HG03460 (cell line): Measurements from ENCODE around the gene ARHGEF2.

Experiments used
- ATAC-seq: cut with Tn5 transposase; IDR thresholded peaks from one replicate; pipeline ENCODE4 v1.9.1; 2021; ENCODE audit not compliant: unreplicated experiment

ARHGEF2 gene

DNA sequence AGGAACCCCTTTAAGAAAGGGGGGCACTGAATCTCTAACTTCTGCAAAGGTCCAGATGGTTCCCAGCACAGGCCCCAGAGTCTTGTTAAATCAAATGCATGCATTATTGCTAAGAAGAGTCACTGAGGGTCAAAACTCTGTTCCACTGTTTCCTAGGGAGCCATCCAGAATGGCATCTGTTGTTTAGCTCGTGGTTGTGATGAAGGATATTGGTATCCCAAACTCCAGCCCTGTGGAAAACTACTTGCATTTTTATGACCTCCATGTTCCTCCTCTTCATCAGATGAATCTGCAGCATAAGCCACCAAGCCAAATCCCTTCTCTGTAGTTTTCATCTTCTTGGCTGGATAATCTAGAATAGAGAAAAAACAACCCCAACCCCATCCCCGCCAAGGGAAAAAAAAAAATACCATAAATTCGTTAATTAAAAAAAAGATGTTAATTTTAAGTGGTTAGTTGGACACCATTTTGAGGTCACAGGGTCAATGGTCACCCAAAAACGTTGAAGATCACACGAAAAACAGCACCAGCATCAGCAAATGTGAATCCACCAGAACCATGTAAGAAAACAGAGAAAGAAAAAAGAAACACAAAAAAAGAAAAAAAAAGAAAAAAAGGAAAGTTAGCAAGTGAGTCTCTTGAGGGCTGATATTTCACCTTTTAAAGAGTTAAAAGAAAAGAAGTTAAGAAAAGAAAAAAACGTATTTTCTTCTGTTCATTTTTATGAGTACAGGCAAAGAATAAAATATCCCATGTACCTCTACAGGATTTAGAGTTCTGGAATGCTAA lies 64.2 kb downstream of the ARHGEF2 start:
- no peak for ATAC-seq

DNA sequence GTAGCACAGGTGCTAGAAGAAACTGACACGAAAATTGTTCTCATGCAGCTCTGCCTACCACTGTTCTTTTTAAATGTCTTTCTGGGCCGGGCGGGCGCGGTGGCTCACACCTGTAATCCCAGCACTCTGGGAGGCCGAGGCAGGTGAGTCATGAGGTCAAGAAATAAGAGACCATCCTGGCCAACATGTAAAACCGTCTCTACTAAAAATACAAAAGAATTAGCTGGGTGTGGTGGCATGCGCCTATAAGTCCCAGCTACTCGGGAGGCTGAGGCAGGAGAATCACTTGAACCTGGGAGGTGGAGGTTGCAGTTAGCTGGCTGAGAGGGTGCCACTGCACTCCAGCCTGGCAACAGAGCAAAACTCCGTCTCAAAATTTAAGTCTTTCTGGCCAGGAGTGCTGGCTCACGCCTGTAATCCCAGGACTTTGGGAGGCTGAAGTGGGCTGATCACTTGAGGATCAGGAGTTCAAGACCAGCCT lies 66.3 kb downstream of the ARHGEF2 start:
- ATAC-seq, result no peak

DNA sequence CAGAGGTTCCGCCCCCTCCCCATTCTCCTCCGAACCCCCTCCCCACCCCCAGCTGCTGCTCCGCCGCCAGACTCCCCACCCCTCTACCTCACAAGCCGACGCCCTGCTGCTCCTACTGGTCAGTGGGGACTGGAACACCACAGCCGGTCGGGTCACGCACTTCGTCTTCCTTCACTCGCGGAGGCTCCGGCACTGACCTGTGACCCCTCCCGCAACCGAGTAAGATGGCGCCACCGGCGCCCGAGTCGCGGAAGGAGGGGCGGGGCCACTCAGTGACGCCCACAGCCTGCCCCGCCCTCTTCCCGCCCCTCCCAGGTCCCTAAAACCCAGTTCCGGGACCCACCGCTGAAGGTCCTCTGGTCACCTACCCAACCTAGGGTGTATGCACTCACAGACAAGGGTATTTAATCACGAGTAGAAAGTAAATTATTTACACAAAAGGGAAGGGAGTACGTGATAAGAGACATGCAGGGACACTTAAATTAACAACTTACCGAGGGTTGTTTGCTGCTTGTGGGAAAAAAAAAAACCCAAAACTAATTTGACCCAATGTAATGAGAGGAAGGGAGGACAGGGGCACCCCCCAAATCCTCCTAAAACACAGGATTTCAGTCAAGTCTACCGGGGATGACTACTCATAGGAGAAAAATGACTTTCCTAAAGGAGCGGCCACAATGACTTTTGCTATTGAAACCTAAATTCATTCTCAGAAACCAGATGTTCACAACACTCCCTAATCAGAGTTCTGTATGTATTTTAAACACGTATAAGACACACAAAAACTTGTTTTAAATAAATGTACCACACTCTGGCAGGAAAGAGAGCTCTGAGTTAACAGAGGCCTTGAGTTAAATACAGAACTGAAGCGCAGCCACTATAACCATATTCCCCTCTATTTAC lies 66.9 kb downstream of the ARHGEF2 start, which contains the start of gene RIT1:
Gene RIT1 (minus strand): TSS at position 194 of the 900 bp plus-strand sequence. CDS start 588 bp downstream, outside the sequence.
- peak; percentile 84 for ATAC-seq

DNA sequence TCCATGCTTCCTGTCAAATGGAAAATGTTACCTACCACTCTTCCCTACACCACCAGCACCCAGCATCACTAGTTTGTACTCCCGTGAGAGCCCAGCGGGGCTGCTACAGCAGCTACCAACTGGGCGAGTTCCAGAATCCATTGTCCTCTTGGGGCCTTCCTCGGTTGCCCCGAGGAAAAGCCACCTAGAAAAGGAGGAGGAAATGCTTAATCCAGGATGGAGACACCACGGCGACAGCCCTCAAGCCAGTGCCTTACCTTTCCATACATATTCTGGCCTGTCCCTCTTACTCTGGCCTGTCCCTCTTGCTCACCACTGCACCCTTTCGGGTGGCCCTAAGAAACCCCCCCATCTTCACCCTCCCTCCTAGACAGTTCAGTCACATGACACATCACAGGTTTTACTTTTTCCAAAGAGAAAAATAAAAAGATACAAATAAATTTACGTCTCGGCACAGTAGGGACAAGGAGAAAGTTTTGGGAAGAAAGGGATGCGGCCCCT lies 67.7 kb downstream of the ARHGEF2 start:
- peak; percentile 17 for ATAC-seq

DNA sequence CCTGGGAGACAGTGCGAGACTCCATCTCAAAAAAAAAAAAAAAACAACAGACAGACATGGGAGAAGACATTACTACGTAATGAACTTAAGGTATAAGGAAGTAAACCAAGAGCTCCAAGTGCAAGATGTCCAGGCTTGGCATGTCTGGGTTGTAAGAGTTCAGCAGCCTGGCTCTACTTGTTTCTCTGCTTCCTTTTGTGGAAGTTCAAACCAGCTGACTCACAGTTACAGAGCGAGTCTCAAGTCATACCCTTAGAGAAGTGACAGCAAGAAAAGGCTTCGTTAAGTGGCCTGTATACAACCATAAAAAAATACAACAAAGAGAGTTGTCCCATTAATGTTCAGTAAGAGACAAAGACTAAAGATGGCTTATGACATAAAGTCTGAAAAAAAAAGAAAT lies 68.5 kb downstream of the ARHGEF2 start:
- ATAC-seq, result no peak

DNA sequence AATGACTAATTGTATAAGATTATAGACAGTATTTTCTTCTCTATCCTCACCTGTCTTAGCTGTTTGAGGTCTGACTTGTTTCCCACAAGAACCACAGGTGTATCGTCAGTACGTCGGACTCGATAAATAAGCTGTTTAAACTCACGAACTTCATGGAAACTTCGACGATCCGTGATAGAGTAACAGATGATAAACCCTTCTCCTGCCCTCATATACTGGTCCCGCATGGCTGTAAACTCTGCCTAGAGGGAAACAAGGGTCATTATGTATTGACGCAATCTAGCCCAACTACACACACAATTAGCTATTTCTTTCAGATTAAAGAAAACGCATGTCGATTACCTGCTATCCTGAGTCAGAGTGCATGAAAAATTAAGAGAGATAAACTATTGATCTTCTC lies 74.1 kb downstream of the ARHGEF2 start:
- no peak for ATAC-seq

DNA sequence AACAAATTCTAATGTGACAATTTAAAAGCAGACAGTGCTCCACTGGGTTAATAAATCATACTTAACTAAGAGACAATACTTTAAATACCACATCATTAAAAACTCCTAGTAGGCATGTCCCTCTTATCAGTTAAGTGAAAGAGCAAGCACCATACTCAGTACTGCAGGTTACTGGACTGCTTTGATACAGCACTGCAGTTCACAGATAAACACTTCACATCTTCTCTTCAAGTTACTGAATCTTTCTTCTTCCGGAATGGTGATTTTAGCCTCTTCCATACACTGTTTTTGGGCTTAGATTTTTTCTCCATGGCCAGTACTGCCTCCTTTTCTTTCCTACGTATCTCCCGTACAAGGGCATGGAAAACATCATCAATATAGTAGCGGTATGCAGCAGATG lies 78.2 kb downstream of the ARHGEF2 start:
- no peak for ATAC-seq

DNA sequence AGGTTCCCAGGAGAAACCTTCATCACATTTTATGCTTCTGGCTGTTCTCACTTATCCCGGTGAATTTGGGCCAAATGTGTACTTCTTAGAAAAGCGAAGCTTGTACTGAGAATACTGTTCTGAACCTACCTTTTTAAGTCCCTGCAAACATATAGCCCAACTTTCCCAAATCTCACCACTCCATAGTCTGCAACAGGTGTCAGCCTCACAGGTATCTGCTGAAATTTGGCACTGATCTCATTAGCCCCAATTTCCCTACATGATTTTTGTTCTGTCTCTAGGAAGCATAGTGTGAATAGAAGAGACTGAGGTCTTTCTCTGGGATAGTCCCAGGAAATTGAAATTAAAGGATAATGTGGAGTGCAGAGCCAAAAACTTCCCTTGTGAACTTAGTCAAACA lies 78.7 kb downstream of the ARHGEF2 start:
- no peak for ATAC-seq

DNA sequence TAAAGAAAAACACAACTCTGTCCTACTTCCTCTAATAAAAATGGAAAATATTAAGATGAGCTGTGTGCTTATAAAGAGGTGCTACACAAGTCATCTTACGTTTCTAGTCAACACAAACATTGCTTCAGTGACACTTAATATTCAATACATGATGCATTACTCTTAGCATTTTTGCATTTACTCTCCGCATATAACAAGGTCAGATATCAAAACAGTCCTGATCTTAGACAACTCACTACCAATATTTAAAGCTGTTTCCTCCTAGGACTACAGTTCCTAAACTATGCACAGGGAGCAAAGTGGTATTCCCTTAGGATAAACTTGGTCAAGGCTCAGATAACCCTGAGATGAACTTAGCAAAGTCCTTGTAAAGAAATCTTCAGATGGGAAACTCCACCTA lies 79.5 kb downstream of the ARHGEF2 start:
- no peak for ATAC-seq

DNA sequence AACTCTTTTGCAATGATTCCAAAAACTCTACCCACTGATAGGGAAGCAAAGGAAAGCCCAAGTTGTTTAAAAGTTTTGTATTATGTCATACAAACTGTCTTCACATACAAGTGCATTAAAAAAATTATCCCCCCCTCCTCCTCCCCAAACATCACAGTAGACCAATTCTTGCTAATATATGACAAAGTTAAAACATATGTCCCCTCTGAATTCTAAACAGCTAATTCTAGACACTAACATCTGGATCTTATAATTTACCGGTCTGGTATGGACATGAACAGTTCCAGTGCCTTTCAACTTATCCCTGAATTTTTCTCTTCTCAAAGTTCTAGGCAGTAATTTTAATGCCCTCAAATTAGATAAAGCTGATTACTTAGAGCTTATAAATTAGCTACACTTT lies 80.6 kb downstream of the ARHGEF2 start:
- no peak for ATAC-seq
